A673 (cell line): ENCODE measurements around the gene DNHD1. TPM values are rescaled to one million over a fixed set of nuclear protein-coding genes. Genes with fewer than 3 reads are reported as not detected.

Experiments used
- BruUV-seq: library from RNA; stranded (reverse); fragments of 400-500 nt; replicated peaks from 2 replicates; lab custom pipeline; 2021; lab: Mats Ljungman, UMichigan
- CTCF ChIA-PET: fragments of 300-600 bp; sonication (Branson Sonifier 250); formaldehyde crosslinking; loops from one replicate; lab custom pipeline; 2022; ENCODE audit warnings: antibody characterized with exemption; lab: Charles Lee
- POLR2A ChIA-PET: fragments of 300-600 bp; sonication (Branson Sonifier 250); formaldehyde crosslinking; loops from one replicate; lab custom pipeline; 2022; ENCODE audit warnings: antibody characterized with exemption; ENCODE audit not compliant: low non-redundant PET; lab: Charles Lee
- DNase-seq: peaks from one replicate; pipeline ENCODE4 v3.0.0-alpha.2; 2015; ENCODE audit warnings: low spot score
- H3K27ac ChIP-seq: fragments of 200-600 bp; sonication (generic); 2 replicates; pipeline ENCODE4 v1.5.1; 2016; ENCODE audit warnings: mixed run types, low read depth, mild to moderate bottlenecking, mixed read lengths, antibody characterized with exemption, low read length; ENCODE audit not compliant: poor library complexity, severe bottlenecking
- H3K27me3 ChIP-seq: fragments of 200-600 bp; sonication (generic); replicated peaks from 2 replicates; pipeline ENCODE4 v1.6.1; 2017; ENCODE audit warnings: mixed run types, low read depth, mild to moderate bottlenecking, mixed read lengths, antibody characterized with exemption, low read length; ENCODE audit not compliant: insufficient read depth, poor library complexity
- H3K36me3 ChIP-seq: fragments of 200-600 bp; sonication (generic); 2 replicates; pipeline ENCODE4 v1.6.1; 2016; ENCODE audit warnings: mixed run types, mild to moderate bottlenecking, mixed read lengths, antibody characterized with exemption, low read length; ENCODE audit not compliant: insufficient read depth, poor library complexity, severe bottlenecking
- H3K4me1 ChIP-seq: fragments of 200-600 bp; sonication (generic); 2 replicates; pipeline ENCODE4 v1.6.1; 2017; ENCODE audit warnings: mixed run types, mild to moderate bottlenecking, mixed read lengths, antibody characterized with exemption, low read length; ENCODE audit not compliant: insufficient read depth, poor library complexity, severe bottlenecking
- H3K4me3 ChIP-seq: fragments of 200-600 bp; sonication (generic); 2 replicates; pipeline ENCODE4 v1.5.1; 2016; ENCODE audit warnings: low read depth, mixed run types, mild to moderate bottlenecking, mixed read lengths, low read length; ENCODE audit not compliant: poor library complexity, severe bottlenecking
- H3K9me3 ChIP-seq: fragments of 200-600 bp; sonication (generic); 2 replicates; pipeline ENCODE4 v1.6.1; 2016; ENCODE audit warnings: mixed run types, low read depth, mild to moderate bottlenecking, mixed read lengths, antibody characterized with exemption, low read length; ENCODE audit not compliant: poor library complexity, severe bottlenecking
- CTCF ChIP-seq: fragments of 300-800, 200-600 bp; sonication (generic); conservative IDR thresholded peaks from 2 replicates; pipeline ENCODE4 v1.5.1; 2017; ENCODE audit warnings: low read depth, mild to moderate bottlenecking, antibody characterized with exemption, low read length, moderate library complexity, mixed read lengths
- EZH2 ChIP-seq: fragments of 200-600 bp; sonication (generic); IDR thresholded peaks from 2 replicates; pipeline ENCODE4 v1.6.1; 2017; ENCODE audit warnings: borderline replicate concordance, low read depth, mild to moderate bottlenecking, mixed read lengths, antibody characterized with exemption, low read length; ENCODE audit not compliant: poor library complexity, severe bottlenecking
- intact Hi-C: fragments of 100-400 bp; cut with micrococcal nuclease; formaldehyde crosslinking; loops from one replicate; pipeline ENCODE4 v1.10.0; 2022; ENCODE audit not compliant: unreplicated experiment
- total RNA-seq: library from RNA; stranded (reverse); gene quantifications from 2 replicates; pipeline ENCODE4 v1.2.3, GENCODE V29; 2021

The DNHD1 gene
- total RNA-seq, 1 experiment from 2014 or later, result 20.1 TPM

- no peak for TF ChIP-seq EZH2
- TF ChIP-seq CTCF, result no peak
- BruUV-seq, result no TSS peak
- H3K27ac ChIP-seq, result no peak overlapping the region
- no peaks in the 10 kb centered on the region for H3K27me3 ChIP-seq
- H3K4me1 ChIP-seq, result peaks cover 11% of the 10 kb centered on the region
- no peaks in the 10 kb centered on the region for H3K9me3 ChIP-seq
- ChIA-PET POLR2A (no interaction called here), CTCF (no interaction called here)
- no peak overlapping the region for H3K4me3 ChIP-seq
- no peaks in the 10 kb centered on the region for H3K36me3 ChIP-seq
- no peak for DNase-seq
- intact Hi-C loops, result no loop called here
These were observed 72.6 kb downstream of the DNHD1 start for GRCh38 chr11:6569706-6570105.

DNA sequence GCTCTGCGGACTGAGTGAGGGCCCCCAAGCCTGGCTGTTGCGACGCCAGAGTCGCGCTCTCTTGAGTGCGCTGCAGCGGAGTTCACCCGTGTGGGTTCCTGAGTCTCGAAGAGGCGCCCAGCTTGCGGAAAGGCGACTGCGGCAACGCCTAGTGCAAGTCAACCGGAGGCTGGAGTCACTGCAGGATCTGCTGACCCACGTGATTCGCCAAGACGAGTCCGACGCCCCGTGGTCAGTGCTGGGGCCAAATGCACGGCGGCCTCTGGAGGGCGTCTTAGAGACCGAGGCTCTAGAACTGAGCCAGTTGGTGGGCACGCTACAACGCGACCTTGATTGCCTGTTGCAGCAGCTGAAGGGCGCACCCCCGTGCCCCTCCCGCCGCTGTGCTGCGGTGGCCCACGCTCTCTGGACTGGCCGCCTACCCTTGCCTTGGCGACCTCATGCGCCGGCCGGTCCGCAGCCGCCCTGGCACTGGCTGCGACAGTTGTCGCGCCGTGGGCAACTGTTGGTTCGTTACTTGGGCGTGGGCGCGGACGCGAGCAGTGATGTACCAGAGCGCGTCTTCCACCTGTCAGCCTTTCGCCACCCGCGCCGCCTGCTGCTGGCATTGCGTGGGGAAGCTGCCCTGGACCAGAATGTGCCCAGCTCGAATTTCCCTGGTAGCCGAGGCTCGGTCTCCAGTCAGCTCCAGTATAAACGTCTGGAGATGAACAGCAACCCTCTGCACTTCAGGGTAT, 73.8 kb downstream of the DNHD1 start:
- Histone ChIP-seq H3K36me3 (no peaks in the 10 kb centered on the region), H3K27ac (no peak overlapping the region), H3K4me1 (peaks cover 13% of the 10 kb centered on the region), H3K9me3 (no peaks in the 10 kb centered on the region), H3K4me3 (no peak overlapping the region), H3K27me3 (no peaks in the 10 kb centered on the region)
- intact Hi-C loops, result no loop called here
- no peak for DNase-seq
- ChIA-PET CTCF (no interaction called here), POLR2A (no interaction called here)
- no TSS peak for BruUV-seq
- no peak for TF ChIP-seq EZH2
- TF ChIP-seq CTCF, result no peak

- intact Hi-C loops, result no loop called here
- no peaks in the 10 kb centered on the region for H3K9me3 ChIP-seq
- BruUV-seq, result no TSS peak
- TF ChIP-seq CTCF (no peak), EZH2 (no peak)
- H3K4me1 ChIP-seq, result peaks cover 17% of the 10 kb centered on the region
- no peak overlapping the region for H3K4me3 ChIP-seq
- ChIA-PET CTCF (no interaction called here), POLR2A (no interaction called here)
- DNase-seq, result no peak
- H3K27me3 ChIP-seq, result no peaks in the 10 kb centered on the region
- H3K27ac ChIP-seq, result no peak overlapping the region
- H3K36me3 ChIP-seq, result no peaks in the 10 kb centered on the region
These were observed 74.4 kb downstream of the DNHD1 start for GRCh38 chr11:6571434-6572008.
